AG08396 (cell line): ENCODE results near the gene LHPP.
"Not testable (repeated sequence)": the region's sequence is repeated elsewhere in the genome, so short reads cannot be mapped to it uniquely, and the experiment has no call there.

Source experiments
- DNase-seq: peaks from one replicate; pipeline ENCODE4 v3.0.0; 2012; ENCODE audit warnings: low spot score, mixed read lengths

LHPP gene

GRCh38 chr10:124573726-124574455 lies 112.3 kb downstream of the LHPP start:
- no peak for DNase-seq

- DNase-seq: no peak
Observed at GRCh38 chr10:124574456-124575070, 112.9 kb downstream of the LHPP start.

- DNase-seq: no peak
Observed at GRCh38 chr10:124575107-124576035, 113.7 kb downstream of the LHPP start.

- DNase-seq: no peak
Observed at GRCh38 chr10:124576526-124577420, 115.2 kb downstream of the LHPP start.

GRCh38 chr10:124577651-124578050 lies 116.0 kb downstream of the LHPP start:
- DNase-seq: no peak

GRCh38 chr10:124578231-124579010 lies 116.8 kb downstream of the LHPP start:
- no peak for DNase-seq

GRCh38 chr10:124579011-124579399 lies 117.4 kb downstream of the LHPP start:
- DNase-seq: no peak

GRCh38 chr10:124586142-124586541 lies 124.5 kb downstream of the LHPP start:
- DNase-seq: no peak

GRCh38 chr10:124587811-124588211 lies 126.2 kb downstream of the LHPP start:
- DNase-seq: no peak

- DNase-seq: not testable (repeated sequence)
Observed at GRCh38 chr10:124588341-124588735, 126.7 kb downstream of the LHPP start.

- DNase-seq: peak; percentile 75
Observed at GRCh38 chr10:124588736-124589490, 127.3 kb downstream of the LHPP start.

- DNase-seq: peak; percentile 71
Observed at GRCh38 chr10:124589491-124590041, 127.9 kb downstream of the LHPP start.

- DNase-seq: peak; percentile 52
Observed at GRCh38 chr10:124590216-124591122, 128.8 kb downstream of the LHPP start.

- no peak for DNase-seq
Observed at GRCh38 chr10:124591123-124591495, 129.5 kb downstream of the LHPP start.

- no peak for DNase-seq
Observed at GRCh38 chr10:124592101-124592500, 130.5 kb downstream of the LHPP start.

- DNase-seq: no peak
Observed at GRCh38 chr10:124592736-124593430, 131.3 kb downstream of the LHPP start.

GRCh38 chr10:124593431-124593985 lies 131.9 kb downstream of the LHPP start:
- DNase-seq: no peak

GRCh38 chr10:124594240-124594639 lies 132.6 kb downstream of the LHPP start:
- DNase-seq: no peak
